HEK293T (cell line): ENCODE data around the gene ARPC5L.

Experiments
- BHLHE40 ChIP-seq: fragments of 450-650 bp; IDR thresholded peaks from 2 replicates; pipeline ENCODE4 v1.6.1; 2016; ENCODE audit warnings: mild to moderate bottlenecking, moderate library complexity, borderline replicate concordance
- ELF4 ChIP-seq: fragments of 450-650 bp; IDR thresholded peaks from 2 replicates; pipeline ENCODE4 v1.6.1; 2017; ENCODE audit warnings: antibody characterized with exemption
- FOXA1 ChIP-seq: fragments of 450-650 bp; IDR thresholded peaks from 2 replicates; pipeline ENCODE4 v1.6.1; 2016; ENCODE audit warnings: mild to moderate bottlenecking
- FOXK2 ChIP-seq: fragments of 450-650 bp; IDR thresholded peaks from 2 replicates; pipeline ENCODE4 v1.6.1; 2016; ENCODE audit warnings: mild to moderate bottlenecking
- FOXM1 ChIP-seq: fragments of 450-650 bp; IDR thresholded peaks from 2 replicates; pipeline ENCODE4 v1.6.1; 2017; ENCODE audit warnings: mild to moderate bottlenecking, borderline replicate concordance
- HDGF ChIP-seq: fragments of 450-650 bp; IDR thresholded peaks from 2 replicates; pipeline ENCODE4 v1.6.1; 2017; ENCODE audit warnings: antibody characterized with exemption, borderline replicate concordance
- L3MBTL2 ChIP-seq: fragments of 450-650 bp; conservative IDR thresholded peaks from 2 replicates; pipeline ENCODE4 v1.6.1; 2016; ENCODE audit warnings: mild to moderate bottlenecking
- LEF1 ChIP-seq: fragments of 450-650 bp; IDR thresholded peaks from 2 replicates; pipeline ENCODE4 v1.6.1; 2017; ENCODE audit warnings: mild to moderate bottlenecking, borderline replicate concordance
- NFRKB ChIP-seq: fragments of 450-650 bp; IDR thresholded peaks from 2 replicates; pipeline ENCODE4 v1.6.1; 2016; ENCODE audit warnings: mild to moderate bottlenecking, moderate library complexity
- SP1 ChIP-seq: fragments of 450-650 bp; IDR thresholded peaks from 2 replicates; pipeline ENCODE4 v1.6.1; 2017
- SUZ12 ChIP-seq: fragments of 450-650 bp; IDR thresholded peaks from 2 replicates; pipeline ENCODE4 v1.6.1; 2016; ENCODE audit warnings: mild to moderate bottlenecking
- TARDBP ChIP-seq: fragments of 450-650 bp; IDR thresholded peaks from 2 replicates; pipeline ENCODE4 v1.6.1; 2016
- TF ChIP-seq, protein P1 (sequence below): fragments of 450-650 bp; IDR thresholded peaks from 2 replicates; pipeline ENCODE4 v1.6.1; 2016

DNA sequence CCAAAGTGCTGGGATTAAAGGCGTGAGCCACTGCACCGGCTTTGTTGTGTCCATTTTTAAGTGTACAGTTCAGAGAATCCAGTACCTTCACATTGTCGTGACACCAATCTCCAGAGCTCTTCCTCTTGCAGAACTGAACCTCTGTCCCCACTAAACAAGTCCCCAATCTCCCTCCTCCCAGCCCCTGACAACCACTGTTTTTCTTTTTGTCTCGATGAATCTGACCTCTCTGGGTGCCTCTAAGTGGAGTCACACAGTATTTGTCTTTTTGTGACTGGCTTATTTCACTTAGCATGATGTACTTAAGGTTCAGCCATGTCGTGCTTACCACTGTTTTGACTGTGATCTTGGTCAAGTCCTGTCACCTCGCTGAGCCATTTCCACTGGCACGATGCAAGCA is 7.1 kb upstream of the ARPC5L start:
- TF ChIP-seq, protein P1, sequence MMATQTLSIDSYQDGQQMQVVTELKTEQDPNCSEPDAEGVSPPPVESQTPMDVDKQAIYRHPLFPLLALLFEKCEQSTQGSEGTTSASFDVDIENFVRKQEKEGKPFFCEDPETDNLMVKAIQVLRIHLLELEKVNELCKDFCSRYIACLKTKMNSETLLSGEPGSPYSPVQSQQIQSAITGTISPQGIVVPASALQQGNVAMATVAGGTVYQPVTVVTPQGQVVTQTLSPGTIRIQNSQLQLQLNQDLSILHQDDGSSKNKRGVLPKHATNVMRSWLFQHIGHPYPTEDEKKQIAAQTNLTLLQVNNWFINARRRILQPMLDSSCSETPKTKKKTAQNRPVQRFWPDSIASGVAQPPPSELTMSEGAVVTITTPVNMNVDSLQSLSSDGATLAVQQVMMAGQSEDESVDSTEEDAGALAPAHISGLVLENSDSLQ, result no peak
- no peak for TF ChIP-seq SUZ12
- TF ChIP-seq SP1, result no peak
- no peak for TF ChIP-seq HDGF
- no peak for TF ChIP-seq FOXM1
- TF ChIP-seq TARDBP, result no peak
- TF ChIP-seq FOXA1, result no peak
- no peak for TF ChIP-seq LEF1
- no peak for TF ChIP-seq ELF4
- no peak for TF ChIP-seq FOXK2
- no peak for TF ChIP-seq NFRKB
- no peak for TF ChIP-seq L3MBTL2
- TF ChIP-seq BHLHE40, result no peak
